ENCODE data around the gene KIAA0319L. TPM values are rescaled to one million over a fixed set of nuclear protein-coding genes. Genes with fewer than 3 reads are reported as not detected.

Gene KIAA0319L
- total RNA-seq, 1 donor from 2014 or later: 44.9 TPM

DNA sequence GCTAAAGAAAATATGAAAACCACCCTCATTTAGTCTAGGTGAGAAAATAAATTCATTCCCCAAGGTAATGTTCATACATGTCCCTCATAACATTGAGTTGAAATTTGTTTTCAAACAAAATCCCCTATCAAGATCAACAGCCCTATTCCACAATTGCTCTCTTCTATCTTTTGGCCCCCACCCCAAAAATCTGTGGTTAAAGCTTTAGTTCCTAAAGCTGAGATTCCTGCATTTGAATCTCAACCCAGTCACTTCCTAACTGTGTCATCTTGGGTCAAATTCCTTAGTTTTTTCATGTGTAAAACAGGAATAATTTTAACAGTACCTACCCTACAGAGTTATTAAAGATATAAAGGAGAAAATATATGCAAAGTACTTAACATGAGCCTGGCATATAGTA is 22.0 kb downstream of the KIAA0319L start:
- TF ChIP-seq, protein P1, sequence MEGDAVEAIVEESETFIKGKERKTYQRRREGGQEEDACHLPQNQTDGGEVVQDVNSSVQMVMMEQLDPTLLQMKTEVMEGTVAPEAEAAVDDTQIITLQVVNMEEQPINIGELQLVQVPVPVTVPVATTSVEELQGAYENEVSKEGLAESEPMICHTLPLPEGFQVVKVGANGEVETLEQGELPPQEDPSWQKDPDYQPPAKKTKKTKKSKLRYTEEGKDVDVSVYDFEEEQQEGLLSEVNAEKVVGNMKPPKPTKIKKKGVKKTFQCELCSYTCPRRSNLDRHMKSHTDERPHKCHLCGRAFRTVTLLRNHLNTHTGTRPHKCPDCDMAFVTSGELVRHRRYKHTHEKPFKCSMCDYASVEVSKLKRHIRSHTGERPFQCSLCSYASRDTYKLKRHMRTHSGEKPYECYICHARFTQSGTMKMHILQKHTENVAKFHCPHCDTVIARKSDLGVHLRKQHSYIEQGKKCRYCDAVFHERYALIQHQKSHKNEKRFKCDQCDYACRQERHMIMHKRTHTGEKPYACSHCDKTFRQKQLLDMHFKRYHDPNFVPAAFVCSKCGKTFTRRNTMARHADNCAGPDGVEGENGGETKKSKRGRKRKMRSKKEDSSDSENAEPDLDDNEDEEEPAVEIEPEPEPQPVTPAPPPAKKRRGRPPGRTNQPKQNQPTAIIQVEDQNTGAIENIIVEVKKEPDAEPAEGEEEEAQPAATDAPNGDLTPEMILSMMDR (IDR thresholded peaks at IDR 0.05): no peak
- H3K27me3 Mint-ChIP-seq (ENCODE audit: unreplicated experiment): no peaks in the 10 kb centered on the region
- H3K4me1 Mint-ChIP-seq (ENCODE audit: unreplicated experiment): peaks cover 41% of the 10 kb centered on the region
- H3K9me3 Mint-ChIP-seq (ENCODE audit: unreplicated experiment): peaks cover 3% of the 10 kb centered on the region
- peaks cover 17% of the 10 kb centered on the region for H3K36me3 Mint-ChIP-seq (ENCODE audit: unreplicated experiment)
- H3K27ac Mint-ChIP-seq (ENCODE audit: unreplicated experiment): no peak overlapping the region
- no peak for DNase-seq (ENCODE audit: extremely low spot score, unreplicated experiment)
- H3K4me3 Mint-ChIP-seq (ENCODE audit: unreplicated experiment): no peak overlapping the region

DNA sequence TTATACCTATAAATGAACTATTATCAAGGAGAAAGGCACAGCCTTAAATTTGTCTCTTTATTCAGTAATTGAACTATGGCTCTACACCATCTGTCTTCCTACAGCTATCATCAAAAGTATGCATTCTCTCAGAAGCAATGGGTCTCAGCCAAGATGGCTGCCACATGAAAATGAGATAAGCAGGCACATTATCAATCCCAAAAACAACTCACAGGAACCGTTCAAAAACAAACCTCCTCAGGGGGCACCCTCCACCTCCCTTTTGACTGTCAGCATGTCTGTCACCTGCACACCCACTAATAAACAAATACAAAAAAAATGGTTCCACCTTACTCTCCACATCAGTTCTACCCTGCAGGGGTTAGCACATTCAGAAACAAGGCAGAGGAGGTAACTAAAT is 23.6 kb downstream of the KIAA0319L start:
- peaks cover 15% of the 10 kb centered on the region for H3K9me3 Mint-ChIP-seq (ENCODE audit: unreplicated experiment)
- H3K4me3 Mint-ChIP-seq (ENCODE audit: unreplicated experiment): no peak overlapping the region
- no peak for DNase-seq (ENCODE audit: extremely low spot score, unreplicated experiment)
- H3K27ac Mint-ChIP-seq (ENCODE audit: unreplicated experiment): no peak overlapping the region
- H3K36me3 Mint-ChIP-seq (ENCODE audit: unreplicated experiment): peaks cover 32% of the 10 kb centered on the region
- TF ChIP-seq, protein P1 (IDR thresholded peaks at IDR 0.05): no peak
- H3K27me3 Mint-ChIP-seq (ENCODE audit: unreplicated experiment): no peaks in the 10 kb centered on the region
- peaks cover 24% of the 10 kb centered on the region for H3K4me1 Mint-ChIP-seq (ENCODE audit: unreplicated experiment)

DNA sequence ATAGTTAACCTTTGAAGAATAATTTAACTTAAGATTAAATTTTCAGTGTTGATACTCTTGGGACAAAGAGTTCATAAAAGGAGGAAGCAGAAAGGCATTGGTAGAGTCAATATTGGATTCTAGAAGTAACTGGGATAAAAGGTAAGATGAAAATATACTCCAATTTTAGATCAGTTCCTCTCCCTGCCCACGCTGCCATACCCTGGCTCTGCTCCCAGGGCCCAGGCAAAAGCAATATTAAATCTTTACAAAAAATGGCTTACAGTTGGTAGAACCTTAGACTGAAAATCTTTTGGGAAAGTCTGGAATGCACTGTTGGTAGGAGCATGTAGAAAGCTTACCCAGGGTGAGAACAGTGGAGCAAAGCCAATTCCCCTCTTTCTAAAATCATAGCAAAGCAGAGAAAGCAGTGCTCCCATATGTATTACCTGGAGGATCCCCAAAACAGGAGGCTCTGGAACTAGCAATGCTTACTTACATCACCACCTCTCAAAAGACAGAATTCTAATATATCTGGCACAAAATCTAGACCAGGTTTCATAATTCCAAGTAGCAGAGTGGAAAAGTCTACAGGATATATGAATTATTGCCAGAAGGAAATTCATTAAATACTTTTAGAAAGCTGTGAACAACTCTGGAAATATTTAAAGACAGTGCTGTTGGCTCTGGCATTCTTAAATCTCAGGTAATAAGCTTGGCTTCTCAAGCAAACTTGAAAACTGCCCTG is 24.5 kb downstream of the KIAA0319L start:
- TF ChIP-seq, protein P1 (IDR thresholded peaks at IDR 0.05): no peak
- H3K9me3 Mint-ChIP-seq (ENCODE audit: unreplicated experiment): peaks cover 18% of the 10 kb centered on the region
- H3K4me1 Mint-ChIP-seq (ENCODE audit: unreplicated experiment): peaks cover 18% of the 10 kb centered on the region
- no peak for DNase-seq (ENCODE audit: extremely low spot score, unreplicated experiment)
- H3K4me3 Mint-ChIP-seq (ENCODE audit: unreplicated experiment): no peak overlapping the region
- H3K27me3 Mint-ChIP-seq (ENCODE audit: unreplicated experiment): no peaks in the 10 kb centered on the region
- H3K27ac Mint-ChIP-seq (ENCODE audit: unreplicated experiment): no peak overlapping the region
- peaks cover 37% of the 10 kb centered on the region for H3K36me3 Mint-ChIP-seq (ENCODE audit: unreplicated experiment)

DNA sequence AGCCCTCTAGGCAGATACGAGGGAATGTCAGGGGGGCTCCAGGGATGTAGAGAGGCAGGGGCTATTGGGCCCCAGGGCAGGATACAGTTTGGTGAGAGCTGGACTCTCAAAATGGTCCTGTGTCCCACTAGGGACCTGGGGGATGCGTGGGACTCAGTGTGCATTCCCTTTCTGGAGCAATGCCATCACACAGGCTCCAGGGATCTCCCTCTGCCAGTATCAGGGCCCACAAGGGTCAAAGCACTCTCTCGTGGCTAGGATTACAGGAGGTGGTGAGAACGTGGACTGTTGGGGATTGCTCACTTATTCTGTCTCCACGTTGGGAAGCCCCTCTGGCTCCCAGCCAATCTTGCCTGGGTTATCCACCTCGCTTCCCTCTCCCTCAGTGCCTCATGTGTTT is 25.8 kb downstream of the KIAA0319L start:
- Mint-ChIP-seq H3K27me3 (ENCODE audit: unreplicated experiment) (no peaks in the 10 kb centered on the region), H3K4me1 (ENCODE audit: unreplicated experiment) (peaks cover 12% of the 10 kb centered on the region), H3K4me3 (ENCODE audit: unreplicated experiment) (no peak overlapping the region), H3K9me3 (ENCODE audit: unreplicated experiment) (peaks cover 26% of the 10 kb centered on the region), H3K36me3 (ENCODE audit: unreplicated experiment) (peaks cover 33% of the 10 kb centered on the region), H3K27ac (ENCODE audit: unreplicated experiment) (no peak overlapping the region)
- no peak for DNase-seq (ENCODE audit: extremely low spot score, unreplicated experiment)
- TF ChIP-seq, protein P1 (IDR thresholded peaks at IDR 0.05): no peak

DNA sequence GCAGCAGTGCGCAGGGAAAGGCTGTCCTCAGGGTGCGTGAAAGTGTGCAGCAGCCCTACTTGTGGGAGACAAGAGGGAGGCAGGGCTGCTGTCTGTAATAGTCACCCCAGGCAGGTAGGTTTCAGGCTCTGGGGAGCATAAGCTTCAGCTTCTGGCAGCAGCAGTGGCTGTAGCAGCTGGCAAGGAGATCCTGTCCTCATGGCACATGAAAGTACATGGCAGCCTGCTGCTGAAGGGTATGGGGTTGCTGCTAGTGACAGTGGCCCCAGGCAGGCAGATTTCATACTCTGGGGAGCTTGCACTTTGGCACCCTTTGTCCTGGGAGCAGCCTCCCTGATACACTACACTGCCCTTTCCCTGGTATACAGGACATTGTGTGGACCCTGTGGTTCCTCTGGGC is 26.3 kb downstream of the KIAA0319L start:
- no peaks in the 10 kb centered on the region for H3K27me3 Mint-ChIP-seq (ENCODE audit: unreplicated experiment)
- peaks cover 33% of the 10 kb centered on the region for H3K36me3 Mint-ChIP-seq (ENCODE audit: unreplicated experiment)
- no peak overlapping the region for H3K4me3 Mint-ChIP-seq (ENCODE audit: unreplicated experiment)
- peaks cover 12% of the 10 kb centered on the region for H3K4me1 Mint-ChIP-seq (ENCODE audit: unreplicated experiment)
- H3K27ac Mint-ChIP-seq (ENCODE audit: unreplicated experiment): no peak overlapping the region
- TF ChIP-seq, protein P1 (IDR thresholded peaks at IDR 0.05): no peak
- no peak for DNase-seq (ENCODE audit: extremely low spot score, unreplicated experiment)
- peaks cover 26% of the 10 kb centered on the region for H3K9me3 Mint-ChIP-seq (ENCODE audit: unreplicated experiment)

Data from osteocyte (in vitro differentiated cells).